Forelimb muscle (tissue), 1 donor: ENCODE data around the gene STUB1. TPM values are rescaled to one million over a fixed set of nuclear protein-coding genes. Genes with fewer than 3 reads are reported as not detected.

ENCODE experiments used
- DNase-seq: peaks from one replicate; pipeline ENCODE4 v3.0.0-alpha.2; 2013; ENCODE audit warnings: low read depth
- polyA plus RNA-seq: library from polyadenylated mRNA; unstranded; fragments of 120-200 nt; gene quantifications from one replicate; pipeline ENCODE4 v1.2.1, GENCODE V29; 2013; ENCODE audit not compliant: insufficient read length

Gene STUB1
- polyA plus RNA-seq, 1 donor: 88.0 TPM

DNA sequence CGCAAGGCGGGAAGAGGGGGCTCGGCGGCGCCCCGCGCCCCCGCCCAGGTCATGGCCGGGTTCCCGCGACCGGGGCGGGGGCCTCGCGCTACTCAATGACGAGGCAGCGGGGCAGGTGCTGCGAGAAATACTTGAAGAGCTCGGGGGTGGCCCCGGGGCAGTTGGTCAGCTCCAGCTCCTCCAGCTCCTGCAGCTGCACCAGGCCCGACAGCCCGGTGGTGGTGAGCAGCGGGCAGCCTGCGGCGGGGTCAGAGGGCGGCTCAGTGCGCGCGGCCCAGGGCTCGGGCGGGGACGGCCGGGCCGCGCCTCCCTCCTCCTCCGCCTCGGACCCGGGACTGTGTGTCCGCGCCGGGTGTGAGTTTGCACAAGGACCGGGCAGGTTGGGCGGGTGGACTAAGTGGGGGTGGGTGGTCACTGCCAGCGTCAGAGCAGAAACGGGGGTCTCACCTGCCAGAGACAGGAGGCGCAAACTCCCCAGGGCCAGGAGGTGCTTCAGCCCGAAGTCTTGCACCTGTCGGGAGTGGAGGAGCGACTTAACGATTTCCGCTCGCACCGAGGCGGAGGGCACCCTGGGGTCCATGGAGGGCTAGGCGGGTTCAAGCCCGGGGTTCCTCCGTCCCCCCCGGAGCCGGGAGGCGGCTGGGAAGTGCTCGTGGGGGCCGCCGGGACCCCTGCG lies 14.1 kb downstream of the STUB1 start:
- DNase-seq: no peak

DNA sequence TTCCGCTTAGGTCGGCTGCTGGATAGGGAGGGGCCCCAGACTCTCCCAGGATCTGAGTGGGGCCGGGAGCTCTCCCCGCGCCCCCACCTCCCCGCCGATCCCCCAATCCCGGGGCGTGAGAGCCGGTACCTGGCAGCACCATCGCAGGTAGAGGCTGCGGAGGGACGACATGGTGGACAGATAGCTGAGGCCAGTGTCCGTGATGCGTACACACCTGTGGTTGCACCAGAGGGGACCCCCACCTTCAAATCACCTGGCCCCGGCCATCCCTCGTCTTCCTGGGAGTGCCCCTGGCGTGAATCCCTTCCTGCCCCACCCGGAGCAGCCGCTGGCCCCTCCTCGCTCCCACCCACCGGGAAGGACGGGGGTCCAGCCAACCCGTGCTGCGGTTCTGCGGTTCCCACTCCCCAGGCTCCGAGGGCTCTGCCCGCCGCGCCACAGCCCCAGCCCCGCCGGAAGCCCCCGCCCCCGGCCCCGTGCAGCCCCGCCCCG lies 14.7 kb downstream of the STUB1 start:
- DNase-seq: no peak

GRCh38 chr16:695355-696089 lies 15.3 kb downstream of the STUB1 start:
- DNase-seq: no peak

GRCh38 chr16:698911-699671 lies 18.9 kb downstream of the STUB1 start:
- DNase-seq: no peak

DNA sequence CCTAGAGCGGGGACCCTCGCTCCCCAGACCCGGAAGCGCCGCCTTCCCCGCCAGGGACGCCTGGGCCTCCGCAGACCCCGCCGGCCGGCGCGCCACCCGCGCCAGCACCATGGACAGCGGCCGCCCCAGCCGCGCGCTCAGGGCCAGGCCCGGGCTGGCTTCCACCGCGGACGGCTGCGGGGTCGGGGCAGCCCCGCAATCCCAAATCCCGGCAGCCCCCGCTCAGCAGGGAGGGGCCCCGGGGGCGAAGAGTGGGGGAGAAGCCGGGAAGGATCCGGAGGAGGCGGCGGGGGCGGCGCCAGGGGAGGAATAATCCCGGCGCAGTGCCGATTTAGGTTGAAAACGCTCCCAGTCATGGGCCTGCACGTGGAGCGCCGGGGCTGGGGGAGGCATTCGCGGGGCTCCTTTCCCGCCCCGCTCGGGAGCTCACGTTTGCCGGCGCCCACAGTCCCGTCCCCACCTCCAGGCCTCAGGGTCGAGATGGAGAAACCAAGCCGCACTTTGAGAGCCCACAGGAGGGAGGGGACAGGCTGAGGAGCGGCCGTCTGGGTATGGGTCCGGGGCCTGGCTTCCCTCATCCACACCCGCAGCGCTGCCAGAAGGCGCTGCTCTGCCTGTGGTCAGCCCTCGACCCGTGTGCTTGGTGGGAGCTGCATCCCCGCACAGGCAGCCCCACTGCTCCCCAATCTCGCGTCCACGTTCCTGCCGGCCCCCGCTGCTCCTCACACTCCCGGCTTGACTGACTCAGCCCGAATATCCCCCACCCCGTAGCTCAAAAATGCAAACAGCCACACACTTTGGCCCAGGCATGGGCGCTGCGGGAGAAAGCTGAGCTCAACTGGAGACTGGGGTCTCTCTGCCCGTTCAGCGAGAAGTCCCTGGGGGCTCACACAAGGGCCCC lies 20.7 kb downstream of the STUB1 start:
- no peak for DNase-seq

GRCh38 chr16:702341-702740 lies 22.1 kb downstream of the STUB1 start:
- no peak for DNase-seq

DNA sequence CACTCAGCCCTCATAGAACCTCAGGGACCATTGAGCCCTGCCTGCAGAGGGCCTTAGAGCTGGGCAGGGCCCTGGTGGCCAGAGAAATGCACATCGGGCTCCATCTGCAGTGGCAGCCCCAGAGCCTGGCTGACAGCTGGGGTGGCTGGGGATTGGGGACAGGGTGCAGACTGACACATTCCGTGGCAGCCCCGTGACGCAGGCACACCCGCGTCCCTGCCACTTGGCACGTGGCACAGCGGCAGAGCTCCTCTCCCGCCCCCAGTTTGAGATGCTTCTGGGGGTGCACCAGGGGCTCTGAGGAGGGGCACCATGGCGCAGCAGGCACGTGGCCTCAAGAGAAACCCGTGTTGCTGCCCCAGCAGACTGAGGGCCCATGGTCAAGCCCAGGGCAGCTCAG lies 23.2 kb downstream of the STUB1 start:
- DNase-seq: no peak

- no peak for DNase-seq
These were observed 23.8 kb downstream of the STUB1 start for GRCh38 chr16:704047-704446.

DNA sequence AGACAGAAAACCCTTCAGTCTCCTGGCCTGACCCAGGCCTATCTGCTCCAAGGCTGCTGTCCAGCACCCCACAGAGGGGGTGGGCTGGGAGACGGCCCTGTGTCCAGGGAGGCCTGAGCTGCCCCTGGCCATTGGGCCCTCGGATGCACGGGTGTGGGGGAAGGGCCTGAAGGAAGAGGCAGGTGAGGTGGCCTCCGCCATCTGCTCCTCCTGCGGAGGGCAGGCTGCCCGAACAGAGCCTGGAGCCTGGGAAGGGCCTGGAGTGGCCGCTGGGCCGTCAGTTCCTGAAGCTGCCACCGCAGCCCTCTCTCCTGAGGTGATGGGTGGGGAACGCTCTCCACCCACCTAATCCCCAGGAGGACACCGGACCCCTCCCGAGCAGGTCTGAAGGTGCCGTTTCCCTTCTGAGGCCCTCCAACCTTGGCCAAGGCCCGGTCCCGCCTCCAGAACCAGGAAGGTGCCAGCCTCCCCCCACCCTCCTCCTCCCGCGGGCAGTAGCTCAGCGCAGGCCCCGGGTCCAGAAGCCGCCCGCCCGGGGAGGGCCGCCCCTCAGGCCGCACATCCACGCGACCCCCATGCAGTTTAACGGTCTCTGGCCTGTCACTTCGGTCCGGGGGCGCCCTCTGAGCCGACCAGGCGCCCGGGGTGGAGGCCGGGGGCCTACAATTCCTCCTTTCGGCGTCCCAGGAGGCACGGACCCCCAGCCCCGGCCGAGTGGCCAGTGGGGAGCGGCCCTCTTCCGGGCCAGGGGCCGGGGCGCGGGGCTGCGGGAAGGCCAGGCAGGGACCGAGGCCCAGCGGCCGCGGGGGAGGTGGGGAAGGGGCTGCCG lies 24.6 kb downstream of the STUB1 start:
- DNase-seq: no peak

- DNase-seq: no peak
These were observed 25.4 kb downstream of the STUB1 start, which contains the start of gene FBXL16 for GRCh38 chr16:705431-706188. Gene FBXL16 (minus strand): TSS chr16:705801. CDS start chr16:697405, 8,396 bp downstream.

GRCh38 chr16:706189-707061 lies 26.2 kb downstream of the STUB1 start:
- no peak for DNase-seq

- no peak for DNase-seq
These were observed 26.9 kb downstream of the STUB1 start for GRCh38 chr16:707062-707538.

DNA sequence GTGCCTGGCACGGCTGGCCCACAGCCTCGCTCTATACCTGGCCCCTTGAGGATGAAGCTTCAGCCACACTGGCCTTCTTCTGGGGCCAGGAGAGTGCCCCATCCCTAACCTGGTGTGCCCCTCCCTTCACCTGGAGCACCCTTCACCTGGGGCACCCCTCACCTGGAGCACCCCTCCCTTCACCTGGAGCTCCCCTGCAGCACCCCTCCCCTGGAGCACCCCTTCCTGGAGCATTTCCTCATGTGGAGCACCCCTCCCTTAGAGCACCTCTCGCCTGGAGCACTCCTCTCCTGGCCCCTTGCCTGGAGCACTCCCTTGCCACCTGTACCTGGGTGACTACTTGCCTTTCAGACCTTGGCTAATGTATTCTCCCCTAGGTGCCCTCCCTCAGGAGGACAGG lies 27.8 kb downstream of the STUB1 start:
- no peak for DNase-seq

DNA sequence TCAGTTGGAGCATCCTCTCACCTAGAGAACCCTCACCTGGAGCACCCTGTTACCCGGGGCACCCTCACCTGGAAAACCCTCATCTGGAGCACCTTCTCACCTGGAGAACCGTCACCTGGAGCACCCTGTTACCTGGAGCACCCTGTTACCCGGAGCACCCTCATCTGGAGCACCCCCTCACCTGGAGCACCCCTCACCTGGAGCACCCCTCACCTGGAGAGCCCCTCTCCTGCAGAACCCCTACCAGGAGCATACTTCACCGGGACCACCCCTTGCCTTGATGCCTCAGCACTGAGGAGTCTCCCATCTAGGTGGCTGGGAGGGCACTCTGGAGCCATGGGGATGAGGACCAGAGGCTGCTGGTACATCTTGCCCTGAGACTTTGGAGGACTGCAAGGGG lies 28.7 kb downstream of the STUB1 start:
- no peak for DNase-seq

DNA sequence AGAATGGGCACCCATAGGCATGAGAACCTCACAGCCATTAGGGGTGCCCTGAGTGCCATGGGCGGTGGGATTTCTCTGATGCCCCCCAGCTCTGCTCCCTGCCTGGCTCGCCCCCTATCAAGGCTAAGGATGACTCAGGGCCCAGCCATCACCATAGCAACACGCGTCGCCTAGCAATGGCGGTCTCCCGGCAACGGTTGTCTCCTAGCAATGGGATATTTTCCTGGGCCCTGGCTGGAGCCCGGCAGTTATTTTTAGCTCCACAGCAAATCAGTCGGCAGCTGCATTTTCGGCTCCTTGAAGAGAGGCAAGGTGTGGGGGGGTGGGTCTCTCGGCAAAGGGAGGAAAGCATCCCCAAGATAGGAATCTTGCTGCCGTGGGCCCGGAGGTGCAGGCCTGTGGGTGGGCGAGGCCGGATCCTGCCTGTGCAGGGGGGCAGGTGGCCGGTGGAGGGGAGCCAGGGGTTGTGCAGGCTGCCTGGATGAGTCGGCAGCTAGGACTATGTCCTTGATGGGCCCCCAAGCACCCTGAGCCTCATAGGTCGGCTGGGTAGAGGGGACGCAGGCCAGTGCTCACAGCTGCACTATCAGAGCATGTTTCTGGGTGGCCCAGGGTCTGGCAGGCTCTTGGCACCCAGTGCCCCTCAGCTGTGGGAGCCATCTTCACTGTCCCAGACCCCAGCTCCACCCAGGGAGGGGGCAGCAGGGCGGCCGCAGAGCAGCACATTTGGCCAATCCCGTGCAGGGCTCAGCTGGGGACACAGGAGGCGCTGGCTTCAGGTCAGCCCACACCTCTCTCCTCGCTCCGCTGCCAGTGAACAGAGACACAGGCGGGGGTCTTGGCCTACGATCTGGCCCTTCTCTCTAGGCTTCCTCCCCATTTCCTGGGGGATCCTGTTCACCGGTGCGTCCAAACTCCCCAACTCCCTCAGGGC lies 29.6 kb downstream of the STUB1 start:
- no peak for DNase-seq

DNA sequence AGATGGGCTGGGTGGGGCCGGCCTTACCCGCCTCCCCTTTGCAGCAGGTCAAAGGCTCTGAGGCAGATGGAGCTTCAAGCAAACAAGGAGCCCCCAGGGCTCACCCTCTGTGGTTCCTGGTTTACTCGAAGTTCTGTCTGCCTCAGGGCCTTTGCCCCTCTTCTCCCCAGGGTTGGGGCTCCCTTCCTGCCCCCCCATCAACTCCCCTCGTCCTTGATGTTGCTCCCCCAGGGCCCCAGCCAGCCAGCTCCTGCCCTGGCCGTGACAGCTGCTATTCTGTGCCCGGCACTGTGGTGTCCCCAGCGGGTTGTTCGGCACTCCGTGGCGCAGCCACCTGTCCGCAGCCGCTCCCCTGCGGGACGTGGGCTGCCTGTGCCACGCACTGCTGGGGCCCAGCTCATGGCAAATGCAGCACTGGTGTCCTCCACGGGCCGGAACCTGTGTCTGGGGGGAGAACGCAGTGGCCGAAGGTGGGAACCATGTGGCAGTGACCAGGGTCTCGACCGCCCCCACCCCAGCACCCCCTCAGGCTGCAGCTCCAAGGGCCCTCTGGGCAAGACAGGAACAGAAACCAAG lies 30.4 kb downstream of the STUB1 start:
- DNase-seq: no peak

GRCh38 chr16:711084-711483 lies 30.9 kb downstream of the STUB1 start:
- no peak for DNase-seq
